Fibroblast of skin of right quadriceps (primary cell): ENCODE results near the gene COL15A1.

ENCODE experiments used
- DNase-seq: peaks from one replicate; pipeline ENCODE4 v3.0.0-alpha.2; 2013

COL15A1 gene

DNA sequence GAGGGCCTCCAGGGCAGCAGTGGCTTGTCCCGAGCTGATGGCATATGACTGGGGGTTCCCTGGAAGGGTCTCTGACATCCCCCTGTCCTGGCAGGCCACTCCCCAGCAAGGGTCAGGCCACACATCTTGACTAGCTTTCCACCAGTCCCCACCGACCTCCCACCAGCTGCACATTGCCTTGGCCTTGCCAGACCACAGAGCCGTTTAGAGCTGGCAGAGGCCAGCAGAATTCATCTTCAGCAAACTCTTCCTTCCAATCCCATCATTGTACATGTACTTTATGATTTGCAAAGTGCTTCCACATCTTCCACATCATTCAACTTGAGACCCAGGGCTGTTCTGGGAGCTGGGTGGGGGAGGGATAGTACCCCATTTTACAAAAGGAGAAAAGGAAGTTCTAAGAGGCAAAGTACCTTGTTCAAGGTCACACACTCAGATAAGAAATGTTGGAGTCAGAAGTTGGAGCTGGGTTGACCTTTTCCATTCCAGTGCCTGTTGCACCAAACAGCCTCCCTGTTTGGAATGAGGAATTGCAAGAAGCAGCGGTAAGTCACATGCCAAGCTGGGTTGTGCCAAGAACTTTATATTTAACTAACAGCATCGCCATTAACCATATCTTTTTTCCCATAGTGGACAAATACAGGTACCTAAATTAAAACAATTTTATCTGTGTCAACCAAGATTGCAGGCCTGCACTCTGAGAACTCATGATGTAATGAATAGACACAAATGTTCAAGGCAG is 25.8 kb upstream of the COL15A1 start:
- no peak for DNase-seq

DNA sequence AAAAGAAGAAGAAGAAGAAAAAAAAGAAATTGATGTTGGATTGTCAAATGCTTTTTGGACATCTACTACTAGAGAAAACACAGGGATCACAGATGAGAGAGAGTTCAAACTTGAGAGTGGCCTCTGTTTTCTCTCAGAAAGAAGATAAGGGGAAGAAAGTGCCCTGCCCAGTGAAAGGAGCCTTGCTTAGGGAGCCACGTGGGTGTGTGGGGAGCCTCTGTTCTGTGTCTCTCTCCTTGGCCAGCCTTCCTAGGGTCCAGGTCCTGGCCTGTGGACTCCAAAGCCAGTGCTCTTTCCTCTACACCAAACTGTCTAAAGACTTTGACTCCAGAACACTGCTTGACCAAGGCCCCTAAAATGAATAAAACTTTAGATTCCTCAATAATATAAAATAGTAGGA is 22.0 kb upstream of the COL15A1 start:
- no peak for DNase-seq

DNA sequence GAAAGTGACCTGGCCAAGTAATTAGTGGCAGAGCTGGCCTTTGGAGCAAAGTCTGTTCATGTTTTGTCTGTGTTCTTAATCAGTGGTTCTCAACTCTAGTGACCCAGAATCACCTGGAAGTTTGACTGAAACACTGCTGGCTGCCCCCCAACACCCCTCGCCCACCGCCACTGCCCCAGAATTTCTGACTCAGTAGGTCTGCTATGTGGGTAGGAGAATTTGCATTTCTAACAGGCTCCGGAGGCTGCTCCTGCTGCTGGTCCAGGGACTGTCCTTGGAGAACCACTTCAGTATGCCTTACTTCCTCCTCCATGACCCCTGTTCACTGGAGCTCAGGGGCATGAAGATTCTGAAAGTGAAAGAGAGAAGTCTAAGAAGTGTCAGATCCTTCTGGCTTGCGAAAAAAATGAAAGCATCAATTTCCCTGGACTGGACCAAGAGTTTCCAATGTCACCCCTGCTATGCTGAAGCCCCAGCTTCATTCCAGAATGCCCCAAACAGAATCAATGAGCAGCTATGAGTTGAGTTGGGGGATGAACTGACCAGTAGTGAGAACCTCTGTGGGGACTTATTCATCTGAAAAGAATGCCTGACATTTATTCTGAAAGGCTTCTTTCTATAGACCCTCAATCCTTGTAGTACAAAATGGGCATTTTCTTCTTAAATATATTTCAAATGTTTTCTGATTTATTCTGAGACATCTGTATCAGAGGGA is 20.8 kb upstream of the COL15A1 start:
- peak; percentile 48 for DNase-seq

DNA sequence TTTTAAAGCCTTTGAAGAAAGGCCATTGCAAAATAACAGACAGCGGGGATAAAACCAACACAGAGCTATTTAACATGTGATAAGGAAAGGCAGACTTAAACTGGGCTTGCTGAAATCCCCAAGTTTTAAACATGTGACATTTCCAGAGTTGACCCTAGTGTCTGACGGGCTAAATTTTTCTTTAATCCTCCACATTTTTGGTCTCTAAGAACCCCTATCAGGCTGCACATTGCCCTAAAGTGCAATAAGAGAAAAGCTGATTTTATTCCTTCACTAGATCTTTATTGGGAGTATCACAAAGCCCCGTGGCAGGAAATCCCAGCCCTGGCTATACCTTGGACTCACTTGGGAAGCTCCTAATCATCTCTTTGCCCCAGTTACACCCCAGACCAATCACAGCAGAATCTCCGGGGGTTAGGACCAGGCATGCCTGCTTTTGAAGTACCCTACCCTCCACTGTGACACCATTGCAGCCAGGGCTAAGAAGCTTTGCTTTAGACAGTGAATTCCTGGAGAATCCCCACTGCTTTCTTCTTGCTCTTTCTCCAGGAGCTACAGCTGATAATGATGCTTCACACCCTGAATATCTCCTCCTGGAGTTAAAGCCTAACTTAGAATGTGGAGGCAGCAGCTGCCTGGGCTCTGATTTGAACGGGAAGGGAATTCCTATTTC is 20.1 kb upstream of the COL15A1 start:
- no peak for DNase-seq

GRCh38 chr9:98924946-98925820 is 18.5 kb upstream of the COL15A1 start:
- DNase-seq = no peak

GRCh38 chr9:98925956-98926355 is 17.8 kb upstream of the COL15A1 start:
- no peak for DNase-seq

DNA sequence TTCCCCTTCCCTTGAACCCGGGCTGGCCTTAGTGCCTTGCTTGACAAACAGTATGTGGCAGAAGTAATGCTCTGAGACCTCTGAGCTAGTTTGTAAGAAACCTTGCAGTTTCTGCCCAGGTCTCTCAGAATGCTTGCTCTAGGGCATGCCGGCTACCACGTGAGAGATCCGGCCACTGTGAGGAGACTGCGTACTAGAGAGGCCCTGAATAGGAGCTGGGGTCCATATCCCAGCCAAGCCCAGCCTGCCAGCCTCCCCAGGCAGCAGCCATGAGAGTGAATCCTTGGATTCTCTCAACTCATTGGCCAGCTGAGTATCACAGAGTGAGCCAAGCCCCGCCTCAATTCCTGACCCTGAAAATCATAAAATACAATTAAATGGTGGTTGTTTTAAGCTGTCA is 16.0 kb upstream of the COL15A1 start:
- no peak for DNase-seq

DNA sequence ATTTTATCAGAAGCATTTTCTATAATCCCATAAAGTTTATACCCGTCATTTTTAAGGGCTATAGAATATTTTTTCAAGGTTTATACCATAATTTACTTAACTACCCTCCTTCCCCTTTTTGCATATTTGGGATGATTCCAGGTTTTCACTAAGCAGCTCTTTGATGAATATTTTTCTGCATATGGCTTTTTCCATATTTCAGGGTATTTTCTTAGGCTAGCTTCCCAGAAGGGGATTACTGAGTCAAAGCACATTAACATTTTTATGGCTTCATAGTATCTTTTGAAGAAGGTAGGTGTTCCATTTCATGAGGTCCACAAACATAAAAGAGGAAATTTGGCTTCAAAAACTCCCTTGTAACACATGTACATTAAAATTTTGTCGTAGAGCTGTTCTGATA is 14.6 kb upstream of the COL15A1 start:
- peak; percentile 85 for DNase-seq

- no peak for DNase-seq
Observed at GRCh38 chr9:98929895-98930341, 13.8 kb upstream of the COL15A1 start.

DNA sequence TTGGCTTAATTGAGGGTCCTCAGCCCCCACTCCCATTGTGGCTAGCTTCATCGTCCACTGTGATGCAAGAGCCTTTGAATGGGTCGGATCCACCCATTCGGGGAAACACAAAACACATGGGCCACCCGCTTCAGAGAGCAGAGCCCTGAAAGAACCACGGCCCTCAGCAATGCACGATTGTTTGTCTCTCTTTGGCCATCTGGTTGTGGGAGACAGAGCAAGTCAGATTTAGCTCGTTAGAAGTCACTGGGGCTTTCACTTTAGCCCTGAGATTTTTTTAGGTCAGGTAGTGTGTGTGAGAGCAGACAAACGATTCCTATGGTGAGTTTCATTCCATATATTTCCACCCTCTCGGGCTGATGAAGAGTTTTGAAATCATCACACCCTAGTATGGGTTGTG is 12.9 kb upstream of the COL15A1 start:
- DNase-seq = no peak

- no peak for DNase-seq
Observed at GRCh38 chr9:98931600-98932389, 11.9 kb upstream of the COL15A1 start.

GRCh38 chr9:98933185-98933584 is 10.5 kb upstream of the COL15A1 start:
- no peak for DNase-seq

GRCh38 chr9:98933890-98934289 is 9.8 kb upstream of the COL15A1 start:
- DNase-seq = no peak

- DNase-seq = peak; percentile 11
Observed at GRCh38 chr9:98935071-98935505, 8.6 kb upstream of the COL15A1 start.

- no peak for DNase-seq
Observed at GRCh38 chr9:98940276-98940675, 3.4 kb upstream of the COL15A1 start.

DNA sequence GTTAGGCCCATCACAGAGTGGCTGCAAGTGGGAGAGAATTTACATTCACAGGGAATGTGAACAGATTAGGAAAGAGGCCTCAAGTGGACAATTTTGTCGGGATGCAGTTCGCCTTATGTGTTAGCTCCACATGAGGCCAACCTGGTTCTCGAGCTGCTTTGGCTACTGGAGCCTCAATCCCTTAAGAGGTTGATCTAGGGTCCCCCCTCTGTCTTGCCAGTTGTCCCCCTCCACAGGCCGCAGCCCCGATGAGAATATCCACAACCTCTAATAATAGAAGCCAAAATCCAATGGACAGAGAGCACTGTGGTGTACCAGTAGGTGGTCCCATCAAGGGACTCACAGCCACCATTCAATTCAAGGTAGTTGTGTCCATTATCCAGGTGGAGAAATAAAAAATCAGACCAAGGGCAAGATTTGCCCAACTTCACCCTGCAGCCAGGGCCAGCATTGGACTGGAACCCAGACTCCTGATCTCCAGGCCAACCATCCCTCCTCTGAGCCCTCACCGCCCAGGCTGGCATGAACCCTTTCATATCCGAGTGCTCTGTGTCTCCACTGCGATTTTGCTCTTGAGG is 1.7 kb upstream of the COL15A1 start:
- DNase-seq = no peak

- no peak for DNase-seq
Observed at GRCh38 chr9:98942906-98943681, 613 bp upstream of the COL15A1 start.

DNA sequence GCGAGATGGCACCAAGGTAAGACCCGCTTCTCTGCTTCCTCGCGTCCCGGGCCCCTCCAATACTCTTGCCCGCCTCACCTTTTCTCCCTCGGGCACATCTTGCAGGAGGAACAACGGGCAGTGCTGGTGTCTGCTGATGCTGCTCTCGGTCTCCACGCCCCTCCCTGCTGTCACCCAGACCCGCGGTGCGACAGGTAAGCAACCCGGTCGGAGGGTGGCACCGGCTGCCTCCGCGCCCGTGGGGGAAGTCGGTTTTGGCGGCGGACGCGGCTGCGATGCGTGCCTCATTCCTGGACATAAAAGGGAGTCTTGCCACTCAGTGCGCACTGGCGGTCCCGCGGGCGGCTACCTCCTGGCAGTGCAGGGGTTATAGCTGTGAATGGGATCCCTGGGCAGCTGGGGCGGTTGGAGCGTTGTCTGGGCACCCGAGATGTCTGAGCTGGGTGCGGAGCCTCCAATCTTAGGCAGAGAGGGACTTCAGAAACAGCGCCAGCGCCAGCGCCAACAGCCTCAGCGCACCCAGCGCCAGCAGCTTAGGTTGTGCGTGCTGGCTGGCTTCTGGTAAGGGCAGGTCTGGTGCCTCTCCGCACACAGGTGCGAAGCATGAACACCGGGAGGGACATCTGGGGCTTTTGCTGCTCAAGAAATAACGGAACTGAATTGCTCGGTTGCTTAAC is 488 bp downstream of the COL15A1 start:
- no peak for DNase-seq

DNA sequence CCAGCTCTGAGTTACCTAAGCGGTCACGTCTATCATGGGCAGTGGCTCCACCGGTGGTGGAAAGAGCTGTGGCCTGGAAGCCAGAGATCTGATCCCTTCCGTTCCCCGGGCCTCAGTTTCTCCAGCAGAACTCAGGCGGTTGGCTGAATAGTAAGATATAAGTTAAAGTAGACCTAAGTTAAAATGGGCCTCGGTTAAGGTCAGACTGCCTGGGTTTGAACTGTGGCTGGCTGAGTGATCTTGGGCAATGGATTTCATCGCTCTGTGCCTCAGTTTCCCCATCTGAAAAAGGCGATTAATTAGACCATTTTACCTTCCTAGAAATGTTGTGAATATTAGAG is 997 bp downstream of the COL15A1 start:
- no peak for DNase-seq

GRCh38 chr9:98949565-98949964 is 5.9 kb downstream of the COL15A1 start:
- no peak for DNase-seq
